DOHH2 (cell line): ENCODE data around the gene DOCK4.

Experiments used
- EZH2phosphoT487 ChIP-seq: fragments of 200-600 bp; sonication (generic); IDR thresholded peaks from 2 replicates; pipeline ENCODE4 v1.6.1; 2017; ENCODE audit warnings: borderline replicate concordance, mild to moderate bottlenecking, antibody characterized with exemption, low read length, moderate library complexity, mixed read lengths
- TF ChIP-seq, protein P1 (sequence below): fragments of 200-600 bp; sonication (generic); IDR thresholded peaks from one replicate; pipeline ENCODE4 v1.5.1; 2014; ENCODE audit warnings: antibody characterized with exemption, mild to moderate bottlenecking, low read depth, low read length; ENCODE audit not compliant: poor library complexity, severe bottlenecking

GRCh38 chr7:111735661-111736551 lies 470.3 kb downstream of the DOCK4 start:
- TF ChIP-seq, protein P1, sequence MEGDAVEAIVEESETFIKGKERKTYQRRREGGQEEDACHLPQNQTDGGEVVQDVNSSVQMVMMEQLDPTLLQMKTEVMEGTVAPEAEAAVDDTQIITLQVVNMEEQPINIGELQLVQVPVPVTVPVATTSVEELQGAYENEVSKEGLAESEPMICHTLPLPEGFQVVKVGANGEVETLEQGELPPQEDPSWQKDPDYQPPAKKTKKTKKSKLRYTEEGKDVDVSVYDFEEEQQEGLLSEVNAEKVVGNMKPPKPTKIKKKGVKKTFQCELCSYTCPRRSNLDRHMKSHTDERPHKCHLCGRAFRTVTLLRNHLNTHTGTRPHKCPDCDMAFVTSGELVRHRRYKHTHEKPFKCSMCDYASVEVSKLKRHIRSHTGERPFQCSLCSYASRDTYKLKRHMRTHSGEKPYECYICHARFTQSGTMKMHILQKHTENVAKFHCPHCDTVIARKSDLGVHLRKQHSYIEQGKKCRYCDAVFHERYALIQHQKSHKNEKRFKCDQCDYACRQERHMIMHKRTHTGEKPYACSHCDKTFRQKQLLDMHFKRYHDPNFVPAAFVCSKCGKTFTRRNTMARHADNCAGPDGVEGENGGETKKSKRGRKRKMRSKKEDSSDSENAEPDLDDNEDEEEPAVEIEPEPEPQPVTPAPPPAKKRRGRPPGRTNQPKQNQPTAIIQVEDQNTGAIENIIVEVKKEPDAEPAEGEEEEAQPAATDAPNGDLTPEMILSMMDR, result peak; percentile 91
- no peak for TF ChIP-seq EZH2phosphoT487
